DOHH2 (cell line): ENCODE measurements around the gene C16orf78.

ENCODE experiments used
- H3F3A ChIP-seq: fragments of 200-600 bp; sonication (generic), shearing (Covaris generic); 2 replicates; pipeline ENCODE4 v1.6.0; 2016; ENCODE audit warnings: antibody characterized with exemption, mild to moderate bottlenecking; ENCODE audit not compliant: control insufficient read depth, insufficient read depth
- H3K27ac ChIP-seq: fragments of 200-600 bp; sonication (generic); 2 replicates; pipeline ENCODE4 v1.5.1; 2014; ENCODE audit warnings: low read depth, mild to moderate bottlenecking, low read length, moderate library complexity
- H3K27me3 ChIP-seq: fragments of 200-600 bp; sonication (generic); 2 replicates; pipeline ENCODE4 v1.6.1; 2014; ENCODE audit warnings: mild to moderate bottlenecking, low read length, mixed read lengths; ENCODE audit not compliant: control insufficient read depth
- H3K36me3 ChIP-seq: fragments of 200-600 bp; sonication (generic); 2 replicates; pipeline ENCODE4 v1.6.1; 2014; ENCODE audit warnings: mild to moderate bottlenecking, low read length, moderate library complexity, mixed read lengths; ENCODE audit not compliant: control insufficient read depth
- H3K4me1 ChIP-seq: fragments of 200-600 bp; sonication (generic); 2 replicates; pipeline ENCODE4 v1.6.1; 2014; ENCODE audit warnings: mild to moderate bottlenecking, low read length, mixed read lengths; ENCODE audit not compliant: control insufficient read depth
- H3K4me2 ChIP-seq: fragments of 200-600 bp; sonication (generic); 2 replicates; pipeline ENCODE4 v1.6.0; 2014; ENCODE audit warnings: mild to moderate bottlenecking, low read length, moderate library complexity
- H3K4me3 ChIP-seq: fragments of 200-600 bp; sonication (generic); 2 replicates; pipeline ENCODE4 v1.5.1; 2014; ENCODE audit warnings: mild to moderate bottlenecking, low read length, mixed read lengths
- H3K79me2 ChIP-seq: fragments of 200-600 bp; sonication (generic); 2 replicates; pipeline ENCODE4 v1.6.1; 2014; ENCODE audit warnings: mild to moderate bottlenecking, low read length, mixed read lengths; ENCODE audit not compliant: control insufficient read depth
- H3K9me2 ChIP-seq: fragments of 200-600 bp; sonication (generic); replicated peaks from 2 replicates; pipeline ENCODE4 v1.6.1; 2014; ENCODE audit warnings: mild to moderate bottlenecking, low read length, mixed read lengths; ENCODE audit not compliant: control insufficient read depth
- H3K9me3 ChIP-seq: fragments of 200-600 bp; sonication (generic); 2 replicates; pipeline ENCODE4 v1.6.1; 2014; ENCODE audit warnings: antibody characterized with exemption, low read length, mixed read lengths; ENCODE audit not compliant: control insufficient read depth, insufficient read depth
- H4K20me1 ChIP-seq: fragments of 200-600 bp; sonication (generic); 2 replicates; pipeline ENCODE4 v1.6.0; 2014; ENCODE audit warnings: low read depth, mild to moderate bottlenecking, antibody characterized with exemption, low read length, moderate library complexity; ENCODE audit not compliant: control insufficient read depth, insufficient read depth
- CTCF ChIP-seq: fragments of 200-600 bp; sonication (generic); IDR thresholded peaks from one replicate; pipeline ENCODE4 v1.5.1; 2014; ENCODE audit warnings: antibody characterized with exemption, mild to moderate bottlenecking, low read depth, low read length; ENCODE audit not compliant: poor library complexity, severe bottlenecking
- EZH2phosphoT487 ChIP-seq: fragments of 200-600 bp; sonication (generic); IDR thresholded peaks from 2 replicates; pipeline ENCODE4 v1.6.1; 2017; ENCODE audit warnings: borderline replicate concordance, mild to moderate bottlenecking, antibody characterized with exemption, low read length, moderate library complexity, mixed read lengths

Gene C16orf78

GRCh38 chr16:49396206-49396720, 22.7 kb downstream of the C16orf78 start:
- Histone ChIP-seq H3F3A (no peaks in the 10 kb centered on the region), H3K9me2 (no peaks in the 10 kb centered on the region), H3K4me1 (peaks cover 14% of the 10 kb centered on the region), H3K79me2 (no peaks in the 10 kb centered on the region), H3K4me3 (no peak overlapping the region), H3K27ac (no peak overlapping the region), H4K20me1 (no peaks in the 10 kb centered on the region), H3K9me3 (no peaks in the 10 kb centered on the region), H3K4me2 (no peak overlapping the region), H3K36me3 (no peaks in the 10 kb centered on the region), H3K27me3 (no peaks in the 10 kb centered on the region)
- TF ChIP-seq EZH2phosphoT487: no peak
- TF ChIP-seq CTCF: no peak

GRCh38 chr16:49398761-49399160, 25.2 kb downstream of the C16orf78 start:
- no peaks in the 10 kb centered on the region for H3K9me3 ChIP-seq
- no peaks in the 10 kb centered on the region for H3K9me2 ChIP-seq
- H3K4me3 ChIP-seq: no peak overlapping the region
- no peaks in the 10 kb centered on the region for H3K79me2 ChIP-seq
- H3K4me2 ChIP-seq: no peak overlapping the region
- no peaks in the 10 kb centered on the region for H3F3A ChIP-seq
- H3K27me3 ChIP-seq: no peaks in the 10 kb centered on the region
- peaks cover 14% of the 10 kb centered on the region for H3K4me1 ChIP-seq
- H4K20me1 ChIP-seq: no peaks in the 10 kb centered on the region
- TF ChIP-seq CTCF (no peak), EZH2phosphoT487 (no peak)
- no peaks in the 10 kb centered on the region for H3K36me3 ChIP-seq
- no peak overlapping the region for H3K27ac ChIP-seq

GRCh38 chr16:49399594-49400364, 26.2 kb downstream of the C16orf78 start:
- H3K4me1 ChIP-seq: peaks cover 14% of the 10 kb centered on the region
- H3K9me2 ChIP-seq: no peaks in the 10 kb centered on the region
- H3K9me3 ChIP-seq: no peaks in the 10 kb centered on the region
- no peaks in the 10 kb centered on the region for H3K27me3 ChIP-seq
- TF ChIP-seq EZH2phosphoT487: no peak
- TF ChIP-seq CTCF: no peak
- H3K27ac ChIP-seq: no peak overlapping the region
- H3K4me3 ChIP-seq: no peak overlapping the region
- H3K4me2 ChIP-seq: peak overlapping the region; percentile 37
- H3K36me3 ChIP-seq: no peaks in the 10 kb centered on the region
- H4K20me1 ChIP-seq: no peaks in the 10 kb centered on the region
- H3F3A ChIP-seq: no peaks in the 10 kb centered on the region
- H3K79me2 ChIP-seq: no peaks in the 10 kb centered on the region
